WERI-Rb-1 (cell line): ENCODE measurements around the gene ADAMTS2.
A peak's percentile ranks its signal among the peaks of the same experiment; 100 is the strongest.

ENCODE experiments used
- DNase-seq: peaks from one replicate; pipeline ENCODE4 v3.0.0-alpha.2; 2020
- H3K27ac ChIP-seq: fragments of 250-450 bp; sonication (Bioruptor Pico); 2 replicates; pipeline ENCODE4 v1.5.1; 2020; ENCODE audit warnings: mild to moderate bottlenecking, moderate library complexity
- H3K27me3 ChIP-seq: fragments of 250-450 bp; sonication (Bioruptor Pico); 2 replicates; pipeline ENCODE4 v1.5.1; 2021; ENCODE audit warnings: mild to moderate bottlenecking, low read depth, moderate library complexity; ENCODE audit not compliant: insufficient read depth, severe bottlenecking
- H3K36me3 ChIP-seq: fragments of 250-450 bp; sonication (Bioruptor Pico); 2 replicates; pipeline ENCODE4 v1.5.1; 2020; ENCODE audit warnings: mild to moderate bottlenecking, moderate library complexity
- H3K4me3 ChIP-seq: 2 replicates; pipeline ENCODE4 v1.5.1; 2011; ENCODE audit warnings: low read depth, mild to moderate bottlenecking, control low read depth, low read length
- H3K9me3 ChIP-seq: fragments of 250-450 bp; sonication (Bioruptor Pico); 2 replicates; pipeline ENCODE4 v1.5.1; 2021; ENCODE audit warnings: mild to moderate bottlenecking, moderate library complexity; ENCODE audit not compliant: severe bottlenecking
- CTCF ChIP-seq: IDR thresholded peaks from 2 replicates; pipeline ENCODE4 v1.5.1; 2011; ENCODE audit warnings: low read depth, mild to moderate bottlenecking, control low read depth, inconsistent platforms, low read length

Gene ADAMTS2

GRCh38 chr5:179158556-179158955, 186.7 kb downstream of the ADAMTS2 start:
- DNase-seq, result no peak
- Histone ChIP-seq H3K9me3 (no peaks in the 10 kb centered on the region), H3K4me3 (no peak overlapping the region), H3K27me3 (no peaks in the 10 kb centered on the region), H3K36me3 (no peaks in the 10 kb centered on the region), H3K27ac (no peak overlapping the region)
- no peak for TF ChIP-seq CTCF

GRCh38 chr5:179154991-179155955, 190.0 kb downstream of the ADAMTS2 start:
- no peaks in the 10 kb centered on the region for H3K36me3 ChIP-seq
- TF ChIP-seq CTCF, result no peak
- no peak overlapping the region for H3K4me3 ChIP-seq
- H3K9me3 ChIP-seq, result no peaks in the 10 kb centered on the region
- DNase-seq, result peak; percentile 17
- H3K27me3 ChIP-seq, result no peaks in the 10 kb centered on the region
- no peak overlapping the region for H3K27ac ChIP-seq

GRCh38 chr5:179154346-179154990, 190.8 kb downstream of the ADAMTS2 start:
- Histone ChIP-seq H3K36me3 (no peaks in the 10 kb centered on the region), H3K9me3 (no peaks in the 10 kb centered on the region), H3K27me3 (no peaks in the 10 kb centered on the region), H3K4me3 (no peak overlapping the region), H3K27ac (no peak overlapping the region)
- TF ChIP-seq CTCF, result no peak
- no peak for DNase-seq

- no peak for TF ChIP-seq CTCF
- DNase-seq, result no peak
- Histone ChIP-seq H3K27me3 (no peaks in the 10 kb centered on the region), H3K36me3 (no peaks in the 10 kb centered on the region), H3K4me3 (no peak overlapping the region), H3K27ac (no peak overlapping the region), H3K9me3 (no peaks in the 10 kb centered on the region)
Measured at GRCh38 chr5:179153921-179154345, 191.3 kb downstream of the ADAMTS2 start.

GRCh38 chr5:179153341-179153901, 191.8 kb downstream of the ADAMTS2 start:
- DNase-seq, result no peak
- Histone ChIP-seq H3K36me3 (no peaks in the 10 kb centered on the region), H3K4me3 (no peak overlapping the region), H3K27ac (no peak overlapping the region), H3K27me3 (no peaks in the 10 kb centered on the region), H3K9me3 (no peaks in the 10 kb centered on the region)
- TF ChIP-seq CTCF, result no peak
